Stimulated activated CD4-positive, alpha-beta T cell treated with anti-CD3 and anti-CD28 coated beads, Interleukin-15, amount 100 ng/mL, for 48 hours (primary cell): ENCODE measurements around the gene SIRT1.
"Not testable (repeated sequence)": the region's sequence is repeated elsewhere in the genome, so short reads cannot be mapped to it uniquely, and the experiment has no call there.

Source experiments
- DNase-seq, 2 donors: peaks; one replicate each; pipeline ENCODE4 v3.0.0-alpha.2; 2020; ENCODE audit warnings: low read depth in 2 of 2

SIRT1 gene

DNA sequence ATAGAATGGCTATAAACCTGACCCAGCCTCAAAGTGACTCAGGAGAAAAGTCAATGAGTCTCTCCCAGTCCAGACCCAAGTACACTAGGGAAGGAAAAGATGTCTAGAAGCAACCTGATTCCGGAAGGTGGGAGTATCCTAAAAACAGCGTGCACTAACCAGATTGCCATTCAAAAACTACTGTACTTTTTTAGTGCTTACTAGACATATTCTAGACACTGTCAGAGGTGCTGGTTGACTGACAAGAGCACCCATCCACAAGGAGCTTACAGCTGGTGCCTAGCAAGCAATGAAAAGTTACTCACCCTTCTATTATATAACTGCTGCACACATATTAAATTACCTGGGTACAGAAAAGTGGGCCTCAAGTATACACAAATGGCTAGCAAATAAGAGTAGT is 81.0 kb downstream of the SIRT1 start:
- no peak for DNase-seq

DNA sequence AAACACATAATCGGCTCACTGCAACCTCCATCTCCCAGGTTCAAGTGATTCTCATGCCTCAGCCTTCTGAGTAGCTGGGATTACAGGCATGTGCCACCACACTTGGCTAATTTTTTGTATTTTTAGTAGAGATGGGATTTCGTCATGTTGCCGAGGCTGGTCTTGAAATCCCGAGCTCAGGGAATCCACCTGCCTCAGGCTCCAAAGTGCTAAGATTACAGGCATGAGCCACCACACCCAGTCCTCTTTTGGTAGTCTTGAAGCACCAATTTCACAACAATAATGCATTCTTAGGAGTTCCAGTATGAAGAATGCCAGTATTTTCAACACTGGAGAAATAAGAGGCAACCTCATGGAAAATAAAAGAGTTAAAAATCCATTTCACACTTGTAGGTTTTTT is 81.6 kb downstream of the SIRT1 start:
- not testable (repeated sequence) for DNase-seq
